WI38 (cell line): ENCODE results near the gene SCAPER.
"Not testable (repeated sequence)": the region's sequence is repeated elsewhere in the genome, so short reads cannot be mapped to it uniquely, and the experiment has no call there.

Experiments
- H3K4me3 ChIP-seq: 2 replicates; pipeline ENCODE4 v1.5.1; 2011; ENCODE audit warnings: low read depth, mild to moderate bottlenecking, control low read depth, low read length
- CTCF ChIP-seq: IDR thresholded peaks from 2 replicates; pipeline ENCODE4 v1.5.1; 2012; ENCODE audit warnings: low read depth, mild to moderate bottlenecking, control low read depth, low read length

SCAPER gene

GRCh38 chr15:76503121-76503520 lies 402.0 kb downstream of the SCAPER start:
- no peak for TF ChIP-seq CTCF
- no peak overlapping the region for H3K4me3 ChIP-seq

DNA sequence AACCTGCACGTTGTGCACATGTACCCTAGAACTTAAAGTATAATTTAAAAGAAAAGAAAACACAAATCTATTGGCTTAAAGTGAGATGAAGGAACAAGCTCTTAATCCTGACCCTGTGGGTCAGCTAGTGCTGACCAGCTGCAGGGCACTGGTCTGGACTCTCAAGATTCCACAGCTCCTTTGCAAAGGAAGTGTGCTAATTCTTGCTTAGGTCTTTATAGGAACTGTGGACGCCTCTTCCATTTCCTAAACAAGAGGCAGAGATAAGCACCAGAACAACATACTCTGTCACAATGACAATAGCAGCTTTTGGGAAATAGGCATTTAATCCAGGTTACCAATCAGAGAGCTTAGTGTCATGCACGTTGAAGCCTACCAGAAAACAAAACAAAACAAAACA lies 402.5 kb downstream of the SCAPER start:
- no peak for TF ChIP-seq CTCF
- no peak overlapping the region for H3K4me3 ChIP-seq

GRCh38 chr15:76502185-76502584 lies 403.0 kb downstream of the SCAPER start:
- not testable (repeated sequence) for H3K4me3 ChIP-seq

- TF ChIP-seq CTCF: no peak
Observed at GRCh38 chr15:76501726-76502125, 403.4 kb downstream of the SCAPER start.

GRCh38 chr15:76501011-76501410 lies 404.1 kb downstream of the SCAPER start:
- TF ChIP-seq CTCF: no peak

More at GRCh38 chr15:76501726-76502125, 403.4 kb downstream of the SCAPER start:
- no peak overlapping the region for H3K4me3 ChIP-seq

GRCh38 chr15:76495487-76495886 lies 409.7 kb downstream of the SCAPER start:
- no peak overlapping the region for H3K4me3 ChIP-seq
- no peak for TF ChIP-seq CTCF

More at GRCh38 chr15:76501011-76501410, 404.1 kb downstream of the SCAPER start:
- H3K4me3 ChIP-seq: no peak overlapping the region

DNA sequence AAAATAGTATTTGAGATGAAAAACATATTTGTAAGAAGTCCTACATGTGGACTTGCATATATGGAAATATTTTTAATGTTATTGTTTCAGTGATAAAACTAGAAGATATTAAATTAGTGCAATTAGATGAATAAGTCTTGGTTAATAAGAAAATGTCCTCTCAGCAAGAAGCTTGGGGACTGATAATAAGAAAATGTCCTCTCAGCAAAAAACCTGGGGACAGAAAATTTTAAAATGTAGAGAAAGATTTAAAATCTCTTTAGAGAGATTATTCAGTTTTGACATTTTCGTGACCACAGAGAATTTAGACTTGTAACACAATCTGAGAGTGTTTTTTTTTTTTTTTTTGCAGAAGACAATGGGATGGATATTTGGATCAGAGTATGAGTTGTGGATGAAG lies 412.6 kb downstream of the SCAPER start:
- TF ChIP-seq CTCF: no peak
- no peak overlapping the region for H3K4me3 ChIP-seq

DNA sequence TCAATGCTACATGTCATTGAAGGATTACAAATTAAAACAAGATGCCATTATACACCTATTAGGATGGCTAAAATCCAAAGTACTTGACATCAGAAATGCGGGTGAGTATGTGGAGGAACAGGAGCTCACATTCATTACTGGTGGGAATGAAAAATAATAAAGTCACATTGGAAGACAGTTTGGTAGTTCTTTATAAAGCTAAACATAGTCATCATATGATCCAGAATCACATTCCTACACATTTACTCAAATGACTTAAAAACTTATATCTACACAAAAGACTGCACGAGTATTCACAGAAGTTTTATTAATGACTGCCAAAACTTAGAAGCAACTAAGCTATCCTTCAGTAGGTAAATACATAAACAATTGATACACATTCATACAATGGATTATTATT lies 421.4 kb downstream of the SCAPER start:
- no peak for TF ChIP-seq CTCF
- no peak overlapping the region for H3K4me3 ChIP-seq
